ENCODE results near the gene PLCH1.

The PLCH1 gene

GRCh38 chr3:155658671-155659261 is 86.1 kb downstream of the PLCH1 start:
- Histone ChIP-seq H3K79me2 (ENCODE audit: low read length) (no peaks in the 10 kb centered on the region), H3K4me3 (ENCODE audit: low read length) (no peak overlapping the region), H3K36me3 (replicated peaks; ENCODE audit: low read depth, low read length) (no peaks in the 10 kb centered on the region), H3K4me1 (ENCODE audit: low read length) (peaks cover 9% of the 10 kb centered on the region), H2AFZ (ENCODE audit: low read depth, low read length) (no peak overlapping the region), H4K20me1 (ENCODE audit: insufficient read depth, low read length) (no peaks in the 10 kb centered on the region), H3K27me3 (ENCODE audit: low read depth, low read length) (no peaks in the 10 kb centered on the region), H3K9ac (ENCODE audit: low read length) (no peak overlapping the region), H3K9me3 (ENCODE audit: insufficient read depth, low read length) (no peaks in the 10 kb centered on the region), H3K4me2 (ENCODE audit: low read length) (no peak overlapping the region), H3K27ac (ENCODE audit: low read length) (no peak overlapping the region)
- TF ChIP-seq EZH2phosphoT487 (IDR thresholded peaks at IDR 0.05; ENCODE audit: low read depth) (no peak), CTCF (IDR thresholded peaks at IDR 0.05; ENCODE audit: low read depth, low read length) (no peak)

GRCh38 chr3:155658006-155658405 is 86.9 kb downstream of the PLCH1 start:
- TF ChIP-seq CTCF (IDR thresholded peaks at IDR 0.05; ENCODE audit: low read depth, low read length) (no peak), EZH2phosphoT487 (IDR thresholded peaks at IDR 0.05; ENCODE audit: low read depth) (no peak)
- H3K79me2 ChIP-seq (ENCODE audit: low read length) = no peaks in the 10 kb centered on the region
- no peak overlapping the region for H3K4me3 ChIP-seq (ENCODE audit: low read length)
- no peaks in the 10 kb centered on the region for H4K20me1 ChIP-seq (ENCODE audit: insufficient read depth, low read length)
- H3K9me3 ChIP-seq (ENCODE audit: insufficient read depth, low read length) = no peaks in the 10 kb centered on the region
- H3K4me2 ChIP-seq (ENCODE audit: low read length) = no peak overlapping the region
- H3K27ac ChIP-seq (ENCODE audit: low read length) = no peak overlapping the region
- no peaks in the 10 kb centered on the region for H3K27me3 ChIP-seq (ENCODE audit: low read depth, low read length)
- no peak overlapping the region for H3K9ac ChIP-seq (ENCODE audit: low read length)
- H2AFZ ChIP-seq (ENCODE audit: low read depth, low read length) = no peak overlapping the region
- no peaks in the 10 kb centered on the region for H3K36me3 ChIP-seq (replicated peaks; ENCODE audit: low read depth, low read length)
- peaks cover 9% of the 10 kb centered on the region for H3K4me1 ChIP-seq (ENCODE audit: low read length)

GRCh38 chr3:155657161-155657560 is 87.7 kb downstream of the PLCH1 start:
- H3K4me3 ChIP-seq (ENCODE audit: low read length) = no peak overlapping the region
- no peaks in the 10 kb centered on the region for H3K79me2 ChIP-seq (ENCODE audit: low read length)
- no peaks in the 10 kb centered on the region for H3K36me3 ChIP-seq (replicated peaks; ENCODE audit: low read depth, low read length)
- no peaks in the 10 kb centered on the region for H3K9me3 ChIP-seq (ENCODE audit: insufficient read depth, low read length)
- H3K27me3 ChIP-seq (ENCODE audit: low read depth, low read length) = no peaks in the 10 kb centered on the region
- no peak overlapping the region for H3K9ac ChIP-seq (ENCODE audit: low read length)
- peaks cover 9% of the 10 kb centered on the region for H3K4me1 ChIP-seq (ENCODE audit: low read length)
- TF ChIP-seq EZH2phosphoT487 (IDR thresholded peaks at IDR 0.05; ENCODE audit: low read depth) = no peak
- TF ChIP-seq CTCF (IDR thresholded peaks at IDR 0.05; ENCODE audit: low read depth, low read length) = no peak
- H4K20me1 ChIP-seq (ENCODE audit: insufficient read depth, low read length) = no peaks in the 10 kb centered on the region
- no peak overlapping the region for H3K27ac ChIP-seq (ENCODE audit: low read length)
- no peak overlapping the region for H3K4me2 ChIP-seq (ENCODE audit: low read length)
- no peak overlapping the region for H2AFZ ChIP-seq (ENCODE audit: low read depth, low read length)

- H3K27me3 ChIP-seq (ENCODE audit: low read depth, low read length) = no peaks in the 10 kb centered on the region
- H2AFZ ChIP-seq (ENCODE audit: low read depth, low read length) = no peak overlapping the region
- H3K4me1 ChIP-seq (ENCODE audit: low read length) = peaks cover 3% of the 10 kb centered on the region
- no peak overlapping the region for H3K9ac ChIP-seq (ENCODE audit: low read length)
- no peaks in the 10 kb centered on the region for H3K79me2 ChIP-seq (ENCODE audit: low read length)
- no peak overlapping the region for H3K4me2 ChIP-seq (ENCODE audit: low read length)
- H4K20me1 ChIP-seq (ENCODE audit: insufficient read depth, low read length) = no peaks in the 10 kb centered on the region
- no peaks in the 10 kb centered on the region for H3K36me3 ChIP-seq (replicated peaks; ENCODE audit: low read depth, low read length)
- H3K9me3 ChIP-seq (ENCODE audit: insufficient read depth, low read length) = no peaks in the 10 kb centered on the region
- no peak overlapping the region for H3K27ac ChIP-seq (ENCODE audit: low read length)
- no peak overlapping the region for H3K4me3 ChIP-seq (ENCODE audit: low read length)
- no peak for TF ChIP-seq CTCF (IDR thresholded peaks at IDR 0.05; ENCODE audit: low read depth, low read length)
- no peak for TF ChIP-seq EZH2phosphoT487 (IDR thresholded peaks at IDR 0.05; ENCODE audit: low read depth)
Observed at GRCh38 chr3:155656466-155656865, 88.4 kb downstream of the PLCH1 start.
